ENCODE results near the gene IFIT1B.
"Not testable (repeated sequence)": the region's sequence is repeated elsewhere in the genome, so short reads cannot be mapped to it uniquely, and the experiment has no call there.

The IFIT1B gene

DNA sequence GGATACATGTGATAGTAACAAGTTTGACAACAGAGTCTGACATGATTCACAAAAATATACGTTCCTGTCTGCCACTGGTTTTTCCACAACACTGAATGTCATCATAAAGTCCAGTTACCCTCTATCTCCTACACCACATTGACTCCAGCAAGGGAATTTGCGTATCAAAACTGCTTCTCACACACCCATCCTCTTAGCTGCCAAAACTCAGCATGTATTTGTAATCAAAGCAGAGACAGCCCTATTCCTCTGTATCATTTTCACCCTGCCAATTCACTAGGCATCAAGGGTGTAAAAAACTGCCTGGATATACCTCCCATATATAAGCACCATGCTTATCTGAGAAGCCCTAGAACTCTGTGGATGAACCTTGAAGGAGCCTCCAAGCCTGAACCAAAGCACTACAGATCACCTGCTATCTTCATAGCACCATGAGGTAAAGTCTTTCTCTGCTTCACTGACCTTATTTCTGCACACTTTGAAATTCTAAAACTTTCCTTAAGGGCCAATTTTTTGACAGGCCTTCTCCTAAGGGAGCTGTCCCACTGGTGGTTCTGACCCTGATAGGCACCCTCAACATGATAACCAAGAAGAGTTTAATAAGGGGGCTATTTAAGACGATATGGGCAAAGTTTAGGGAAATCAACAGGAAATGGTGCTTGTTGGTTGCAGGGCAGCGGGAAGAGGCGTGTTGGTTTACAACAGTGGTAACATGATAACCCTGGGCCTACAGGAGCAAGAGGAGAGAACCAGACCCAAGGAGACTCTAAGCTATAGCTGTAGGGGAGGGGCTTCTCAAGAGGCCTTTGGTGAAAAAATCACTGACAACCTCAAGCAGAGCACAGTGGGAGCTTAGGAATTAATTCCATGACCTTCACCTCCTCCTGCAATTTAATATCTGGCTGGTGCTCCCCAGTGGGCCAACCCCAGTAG lies at the start of gene IFIT1B:
IFIT1B (plus strand) TSS at position 352 of the 933 bp plus-strand sequence; CDS start at position 432, 80 bp downstream.
- no peak for DNase-seq (ENCODE audit: low spot score)

GRCh38 chr10:89329151-89329550 lies 48.7 kb upstream of the IFIT1B start:
- DNase-seq (ENCODE audit: low spot score), result no peak

GRCh38 chr10:89330014-89330413 lies 47.8 kb upstream of the IFIT1B start:
- not testable (repeated sequence) for DNase-seq (ENCODE audit: low spot score)

DNA sequence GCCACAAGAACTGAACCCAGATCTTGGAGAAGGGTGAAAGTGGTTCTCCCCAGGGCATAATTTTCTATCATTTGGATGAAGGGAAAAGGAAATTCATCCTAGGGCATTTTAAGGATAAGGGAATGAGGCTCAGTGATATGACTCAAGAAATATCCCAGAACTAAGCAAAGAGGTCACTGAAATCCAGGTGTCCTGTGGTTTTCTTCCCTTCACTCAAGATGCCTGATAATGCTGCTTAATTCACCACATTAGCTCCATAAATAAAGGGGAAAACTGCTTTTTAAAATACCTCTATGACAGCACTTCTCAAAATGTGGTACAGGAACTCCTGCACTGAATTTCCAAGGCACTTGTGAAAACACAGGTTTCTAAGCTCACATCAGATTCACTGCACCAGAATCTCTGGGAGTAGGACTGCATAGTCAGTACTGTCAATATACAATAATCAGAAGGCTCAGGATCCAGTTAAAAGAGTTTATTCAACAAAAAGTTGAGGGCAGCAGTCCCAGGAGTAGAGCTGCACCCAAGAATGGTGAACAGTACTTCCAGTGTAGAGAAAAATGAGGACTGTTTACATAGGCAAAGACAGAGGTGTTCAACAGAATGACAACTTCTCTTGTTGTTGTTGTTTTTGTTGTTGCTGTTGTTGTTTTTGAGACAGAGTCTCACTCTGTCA lies 47.2 kb upstream of the IFIT1B start:
- no peak for DNase-seq (ENCODE audit: low spot score)

GRCh38 chr10:89331487-89332122 lies 46.3 kb upstream of the IFIT1B start:
- DNase-seq (ENCODE audit: low spot score), result not testable (repeated sequence)

- DNase-seq (ENCODE audit: low spot score), result peak; percentile 64
Observed at GRCh38 chr10:89332123-89332633, 45.7 kb upstream of the IFIT1B start.

DNA sequence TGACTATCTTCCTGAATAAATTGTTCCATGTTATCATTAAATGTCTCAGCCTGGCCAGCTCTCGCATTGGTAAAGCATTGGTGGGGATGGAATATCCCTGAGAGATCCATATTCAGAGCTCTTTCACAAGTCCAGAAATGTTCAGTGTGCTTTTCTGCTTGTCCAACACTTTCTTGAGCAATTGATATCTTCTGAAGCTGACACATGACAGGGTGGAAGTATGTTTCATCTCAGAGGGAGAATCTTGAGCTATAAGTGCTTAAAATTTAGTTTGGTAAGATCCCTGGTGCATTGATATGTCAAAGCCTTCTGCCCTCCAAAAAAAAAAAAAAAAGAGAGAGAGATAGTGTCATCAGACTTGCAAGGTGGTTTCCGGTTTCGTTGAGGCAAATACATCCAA lies 42.6 kb upstream of the IFIT1B start:
- DNase-seq (ENCODE audit: low spot score), result no peak

DNA sequence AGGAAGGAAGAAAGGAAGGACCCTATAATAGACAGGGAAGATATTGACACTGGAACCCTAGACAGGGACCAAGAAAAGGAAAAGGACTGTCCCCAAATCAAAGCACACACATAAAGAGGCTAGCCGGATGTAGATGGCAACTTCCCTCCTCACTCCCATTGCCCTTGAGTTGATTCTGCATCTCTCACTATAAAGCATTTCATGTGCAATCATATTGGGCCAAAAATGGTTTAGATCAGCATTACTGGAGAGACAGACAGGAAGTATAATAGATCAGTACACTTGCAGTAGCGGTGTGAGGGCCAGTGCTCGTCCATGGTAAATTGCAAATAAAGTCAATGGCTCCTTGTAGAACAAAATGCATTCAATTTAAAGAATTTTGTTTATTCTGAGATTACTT lies 41.6 kb upstream of the IFIT1B start:
- DNase-seq (ENCODE audit: low spot score), result no peak

DNA sequence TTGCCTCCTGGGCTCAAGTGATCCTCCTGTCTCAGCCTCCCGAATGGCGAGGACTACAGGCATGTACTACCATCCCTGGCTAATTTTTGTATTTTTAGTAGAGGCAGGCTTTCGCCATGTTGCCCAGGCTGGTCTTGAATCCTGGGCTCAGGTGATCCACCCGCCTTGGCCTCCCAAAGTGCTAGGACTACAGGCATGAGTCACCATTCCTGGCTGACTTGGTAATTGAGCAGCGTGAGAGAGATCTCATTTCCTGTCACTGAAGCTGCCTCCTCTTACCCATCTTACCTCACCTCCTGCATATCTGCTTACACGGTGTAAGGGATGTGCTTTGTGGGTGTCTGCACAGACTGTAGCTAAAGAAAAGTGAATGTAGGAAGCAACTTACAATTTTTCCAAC lies 40.4 kb upstream of the IFIT1B start:
- DNase-seq (ENCODE audit: low spot score), result peak; percentile 70

DNA sequence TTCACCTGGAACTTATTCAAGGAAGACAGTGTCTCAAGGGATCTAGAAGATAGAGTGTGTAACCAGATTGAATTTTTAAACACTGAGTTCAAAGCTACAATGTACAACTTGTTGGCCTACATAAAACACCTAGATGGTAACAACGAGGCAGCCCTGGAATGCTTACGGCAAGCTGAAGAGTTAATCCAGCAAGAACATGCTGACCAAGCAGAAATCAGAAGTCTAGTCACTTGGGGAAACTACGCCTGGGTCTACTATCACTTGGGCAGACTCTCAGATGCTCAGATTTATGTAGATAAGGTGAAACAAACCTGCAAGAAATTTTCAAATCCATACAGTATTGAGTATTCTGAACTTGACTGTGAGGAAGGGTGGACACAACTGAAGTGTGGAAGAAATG lies 39.1 kb upstream of the IFIT1B start:
- no peak for DNase-seq (ENCODE audit: low spot score)

DNA sequence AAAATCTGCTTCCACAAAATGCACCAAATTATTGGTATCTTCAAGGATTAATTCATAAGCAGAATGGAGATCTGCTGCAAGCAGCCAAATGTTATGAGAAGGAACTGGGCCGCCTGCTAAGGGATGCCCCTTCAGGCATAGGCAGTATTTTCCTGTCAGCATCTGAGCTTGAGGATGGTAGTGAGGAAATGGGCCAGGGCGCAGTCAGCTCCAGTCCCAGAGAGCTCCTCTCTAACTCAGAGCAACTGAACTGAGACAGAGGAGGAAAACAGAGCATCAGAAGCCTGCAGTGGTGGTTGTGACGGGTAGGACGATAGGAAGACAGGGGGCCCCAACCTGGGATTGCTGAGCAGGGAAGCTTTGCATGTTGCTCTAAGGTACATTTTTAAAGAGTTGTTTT lies 38.0 kb upstream of the IFIT1B start:
- DNase-seq (ENCODE audit: low spot score), result no peak

DNA sequence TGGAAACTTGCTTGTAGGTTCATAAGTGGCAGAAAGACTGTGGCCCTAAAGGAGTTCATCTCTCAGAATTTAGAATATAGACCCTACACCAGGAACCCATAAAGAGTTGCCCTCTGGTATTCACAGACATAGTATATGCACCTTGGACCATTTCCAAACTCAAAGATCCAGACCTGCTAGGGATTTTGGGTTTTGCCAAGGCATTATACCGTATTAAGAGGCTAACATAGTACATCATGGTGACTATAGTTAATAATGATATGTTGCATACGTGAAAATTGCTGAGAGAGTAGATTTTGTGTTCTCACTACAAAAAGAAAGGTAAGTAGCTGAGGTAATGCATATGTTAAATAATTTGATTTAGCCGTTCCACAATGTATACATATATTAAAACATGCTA lies 36.2 kb upstream of the IFIT1B start:
- DNase-seq (ENCODE audit: low spot score), result no peak

GRCh38 chr10:89342206-89342958 lies 35.5 kb upstream of the IFIT1B start:
- no peak for DNase-seq (ENCODE audit: low spot score)

GRCh38 chr10:89343089-89343767 lies 34.6 kb upstream of the IFIT1B start:
- no peak for DNase-seq (ENCODE audit: low spot score)

DNA sequence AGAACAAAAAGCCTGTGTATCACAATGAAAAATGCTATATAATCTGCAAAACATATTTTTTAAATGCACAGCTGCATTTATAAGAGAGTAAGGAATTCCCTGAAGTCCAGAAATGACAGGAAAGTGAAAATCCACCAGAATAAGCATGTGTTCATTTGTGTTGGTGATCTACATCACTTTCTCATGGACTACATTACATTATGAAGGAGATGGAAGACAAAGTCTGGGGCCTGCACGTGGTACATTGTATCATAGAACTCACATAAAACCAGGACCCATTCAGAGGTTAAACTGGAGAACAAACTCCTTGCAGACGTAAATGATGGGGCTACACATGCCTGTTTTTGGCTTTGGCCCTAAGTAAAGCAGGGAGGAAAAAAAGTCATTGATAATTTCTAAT lies 33.7 kb upstream of the IFIT1B start:
- DNase-seq (ENCODE audit: low spot score), result no peak

DNA sequence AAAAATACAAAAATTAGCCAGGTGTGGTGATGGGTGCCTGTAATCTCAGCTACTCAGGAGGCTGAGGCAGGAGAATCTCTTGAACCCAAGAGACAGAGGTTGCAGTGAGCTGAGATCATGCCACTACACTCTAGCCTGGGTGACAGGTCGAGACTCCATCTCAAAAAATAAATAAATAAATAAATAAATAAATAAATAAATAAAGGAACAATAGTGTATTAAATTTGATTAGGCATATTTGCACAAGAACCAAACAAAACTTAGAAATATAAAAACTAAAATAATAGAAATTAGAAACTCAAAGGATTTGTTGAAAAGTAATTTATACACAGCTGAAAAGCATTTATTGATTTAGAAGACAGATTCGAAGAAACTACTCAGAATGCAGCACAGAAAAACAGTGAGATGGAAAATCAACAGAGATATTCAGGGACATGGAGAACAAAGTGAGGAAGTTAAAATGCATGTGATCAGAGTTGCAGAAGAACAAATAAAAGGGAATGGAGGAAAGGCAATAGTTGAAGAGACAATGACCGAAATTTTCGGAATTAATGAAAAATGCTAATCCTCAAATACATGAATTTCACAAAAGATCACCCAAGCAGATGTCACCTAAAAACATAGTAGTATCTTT lies 32.4 kb upstream of the IFIT1B start:
- no peak for DNase-seq (ENCODE audit: low spot score)

DNA sequence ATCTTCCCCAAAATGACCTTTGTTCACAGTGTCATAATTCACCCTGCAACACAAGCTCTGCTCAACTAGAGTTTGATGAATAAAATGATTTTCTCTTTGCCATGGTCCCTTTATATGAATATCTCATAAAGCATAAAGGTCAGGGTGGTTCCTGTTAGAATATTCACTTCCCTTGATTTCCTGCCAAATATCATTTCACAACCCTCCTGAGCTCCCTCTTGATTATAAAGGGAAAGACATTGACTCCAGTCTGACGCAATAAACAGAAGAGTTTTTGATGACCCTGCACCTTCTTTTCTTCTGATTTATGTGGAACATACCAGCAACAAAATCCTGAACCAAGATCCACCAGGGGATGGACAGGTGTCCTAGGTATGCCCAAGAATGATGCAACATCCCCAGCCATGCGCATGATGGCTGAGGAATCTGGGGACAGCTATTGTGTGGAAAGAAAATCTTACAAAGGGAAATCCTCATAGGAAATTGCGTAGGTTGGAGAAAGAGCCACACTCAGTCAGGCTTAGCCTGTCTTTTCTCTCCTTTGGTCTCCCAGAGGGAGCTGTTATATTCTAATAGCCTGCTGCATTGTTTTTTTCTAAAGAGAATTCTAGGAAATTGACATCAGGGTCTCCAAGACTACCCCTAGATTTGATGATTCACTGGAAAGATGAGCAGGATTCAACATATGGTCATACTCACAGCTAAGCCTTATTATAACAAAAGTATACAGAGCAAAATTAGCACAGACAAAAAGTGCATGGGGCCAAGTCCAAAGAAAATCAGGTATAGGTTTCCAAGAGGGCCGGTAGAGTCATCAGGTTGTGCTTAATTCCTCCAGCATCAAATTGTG lies 31.2 kb upstream of the IFIT1B start:
- no peak for DNase-seq (ENCODE audit: low spot score)

- no peak for DNase-seq (ENCODE audit: low spot score)
Observed at GRCh38 chr10:89347701-89348457, 30.0 kb upstream of the IFIT1B start.

DNA sequence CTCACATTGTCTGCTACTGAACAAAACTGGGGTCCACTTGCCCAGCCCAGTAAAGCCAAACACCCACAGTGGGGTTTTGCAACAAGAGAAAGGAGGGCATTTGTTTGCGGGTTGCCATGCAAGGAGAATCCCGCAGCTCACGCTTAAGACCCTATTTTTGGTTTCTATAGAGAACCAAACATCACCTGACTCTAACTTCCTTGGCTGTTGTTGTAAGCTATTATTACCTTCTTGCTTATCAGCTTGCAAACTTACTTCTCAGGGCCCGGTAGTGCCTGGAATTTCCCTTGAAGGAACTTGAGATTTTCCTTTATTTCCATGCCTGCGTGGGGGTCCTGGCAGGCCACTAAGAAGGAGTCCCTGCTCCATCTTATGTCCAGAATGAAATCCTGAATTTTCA lies 29.4 kb upstream of the IFIT1B start:
- DNase-seq (ENCODE audit: low spot score), result no peak

Measured in CD4-positive, alpha-beta T cell treated with Interleukin-2 at 100 ng/mL for 4 hours (primary cell).